ENCODE measurements around the gene MAMLD1.

MAMLD1 gene

DNA sequence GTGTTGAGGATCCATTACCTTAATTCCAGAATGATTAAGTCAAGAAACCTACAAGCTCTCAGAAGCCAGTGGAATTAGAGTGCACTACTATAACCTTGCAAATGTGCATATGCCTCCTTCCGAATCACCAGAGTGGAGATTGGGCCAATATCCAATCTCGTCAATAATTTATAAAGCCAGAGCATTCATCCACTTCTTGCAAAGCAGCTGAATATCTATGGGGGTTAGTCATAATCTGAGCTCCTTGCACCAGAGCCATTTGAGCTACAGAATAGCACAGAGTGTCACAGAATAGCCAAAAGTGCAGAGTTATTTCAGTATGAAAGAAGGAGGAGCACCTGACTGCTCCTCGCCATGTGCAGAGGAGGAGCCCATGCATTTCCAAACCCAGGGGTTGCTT lies 136.1 kb downstream of the MAMLD1 start:
- no peaks in the 10 kb centered on the region for H3K4me1 ChIP-seq (ENCODE audit: insufficient read depth, low read length, severe bottlenecking)
- no peaks in the 10 kb centered on the region for H4K20me1 ChIP-seq (ENCODE audit: insufficient read depth, low read length)
- H3K27ac ChIP-seq (ENCODE audit: low read depth, low read length, poor library complexity, severe bottlenecking) = no peak overlapping the region
- H3K79me2 ChIP-seq (ENCODE audit: insufficient read depth, low read length) = no peaks in the 10 kb centered on the region
- no peak overlapping the region for H3K4me2 ChIP-seq (ENCODE audit: low read length)
- H3K36me3 ChIP-seq (ENCODE audit: insufficient read depth, low read length) = no peaks in the 10 kb centered on the region
- H3K9me2 ChIP-seq (ENCODE audit: low read depth, low read length) = no peaks in the 10 kb centered on the region
- H3K9me3 ChIP-seq (ENCODE audit: low read length) = no peaks in the 10 kb centered on the region
- no peak overlapping the region for H3K9ac ChIP-seq (ENCODE audit: low read length)
- no peaks in the 10 kb centered on the region for H3F3A ChIP-seq (ENCODE audit: insufficient read depth, low read length)
- no peak overlapping the region for H2AFZ ChIP-seq (ENCODE audit: low read length)
- H3K27me3 ChIP-seq (ENCODE audit: insufficient read depth, low read length) = no peaks in the 10 kb centered on the region
- H3K4me3 ChIP-seq (ENCODE audit: low read depth, low read length, poor library complexity, severe bottlenecking) = no peak overlapping the region
- TF ChIP-seq, protein P1, sequence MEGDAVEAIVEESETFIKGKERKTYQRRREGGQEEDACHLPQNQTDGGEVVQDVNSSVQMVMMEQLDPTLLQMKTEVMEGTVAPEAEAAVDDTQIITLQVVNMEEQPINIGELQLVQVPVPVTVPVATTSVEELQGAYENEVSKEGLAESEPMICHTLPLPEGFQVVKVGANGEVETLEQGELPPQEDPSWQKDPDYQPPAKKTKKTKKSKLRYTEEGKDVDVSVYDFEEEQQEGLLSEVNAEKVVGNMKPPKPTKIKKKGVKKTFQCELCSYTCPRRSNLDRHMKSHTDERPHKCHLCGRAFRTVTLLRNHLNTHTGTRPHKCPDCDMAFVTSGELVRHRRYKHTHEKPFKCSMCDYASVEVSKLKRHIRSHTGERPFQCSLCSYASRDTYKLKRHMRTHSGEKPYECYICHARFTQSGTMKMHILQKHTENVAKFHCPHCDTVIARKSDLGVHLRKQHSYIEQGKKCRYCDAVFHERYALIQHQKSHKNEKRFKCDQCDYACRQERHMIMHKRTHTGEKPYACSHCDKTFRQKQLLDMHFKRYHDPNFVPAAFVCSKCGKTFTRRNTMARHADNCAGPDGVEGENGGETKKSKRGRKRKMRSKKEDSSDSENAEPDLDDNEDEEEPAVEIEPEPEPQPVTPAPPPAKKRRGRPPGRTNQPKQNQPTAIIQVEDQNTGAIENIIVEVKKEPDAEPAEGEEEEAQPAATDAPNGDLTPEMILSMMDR (IDR thresholded peaks at IDR 0.05; ENCODE audit: low read length) = no peak
- no peak for TF ChIP-seq EZH2 (IDR thresholded peaks at IDR 0.05; ENCODE audit: borderline replicate concordance, low read length)

DNA sequence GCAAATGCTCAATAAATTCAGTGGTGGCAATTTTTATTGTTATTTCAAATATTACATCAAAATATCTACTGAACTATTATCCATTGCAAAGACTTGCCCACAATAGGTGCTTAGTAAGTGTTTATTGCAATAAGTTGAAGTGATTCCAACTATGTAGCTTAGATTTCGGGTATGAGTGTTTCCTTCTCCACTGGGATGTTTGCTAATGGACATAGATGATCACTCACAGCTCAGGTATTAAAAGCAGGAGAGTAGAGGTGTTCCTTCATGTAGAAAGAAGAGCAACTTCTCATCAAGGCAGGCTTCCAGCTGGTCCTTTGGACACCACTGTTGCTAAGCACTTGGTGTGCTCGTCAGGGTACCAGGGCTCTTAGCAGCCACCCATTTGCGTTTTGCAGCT lies 139.0 kb downstream of the MAMLD1 start:
- Histone ChIP-seq H3K9me3 (ENCODE audit: low read length) (no peaks in the 10 kb centered on the region), H3K27ac (ENCODE audit: low read depth, low read length, poor library complexity, severe bottlenecking) (no peak overlapping the region), H3K4me3 (ENCODE audit: low read depth, low read length, poor library complexity, severe bottlenecking) (no peak overlapping the region), H4K20me1 (ENCODE audit: insufficient read depth, low read length) (no peaks in the 10 kb centered on the region), H3K4me1 (ENCODE audit: insufficient read depth, low read length, severe bottlenecking) (no peaks in the 10 kb centered on the region), H3F3A (ENCODE audit: insufficient read depth, low read length) (no peaks in the 10 kb centered on the region), H3K9me2 (ENCODE audit: low read depth, low read length) (no peaks in the 10 kb centered on the region), H3K79me2 (ENCODE audit: insufficient read depth, low read length) (no peaks in the 10 kb centered on the region), H3K36me3 (ENCODE audit: insufficient read depth, low read length) (no peaks in the 10 kb centered on the region), H3K27me3 (ENCODE audit: insufficient read depth, low read length) (no peaks in the 10 kb centered on the region), H3K4me2 (ENCODE audit: low read length) (no peak overlapping the region), H2AFZ (ENCODE audit: low read length) (no peak overlapping the region), H3K9ac (ENCODE audit: low read length) (no peak overlapping the region)
- no peak for TF ChIP-seq EZH2 (IDR thresholded peaks at IDR 0.05; ENCODE audit: borderline replicate concordance, low read length)
- TF ChIP-seq, protein P1 (IDR thresholded peaks at IDR 0.05; ENCODE audit: low read length) = no peak

DNA sequence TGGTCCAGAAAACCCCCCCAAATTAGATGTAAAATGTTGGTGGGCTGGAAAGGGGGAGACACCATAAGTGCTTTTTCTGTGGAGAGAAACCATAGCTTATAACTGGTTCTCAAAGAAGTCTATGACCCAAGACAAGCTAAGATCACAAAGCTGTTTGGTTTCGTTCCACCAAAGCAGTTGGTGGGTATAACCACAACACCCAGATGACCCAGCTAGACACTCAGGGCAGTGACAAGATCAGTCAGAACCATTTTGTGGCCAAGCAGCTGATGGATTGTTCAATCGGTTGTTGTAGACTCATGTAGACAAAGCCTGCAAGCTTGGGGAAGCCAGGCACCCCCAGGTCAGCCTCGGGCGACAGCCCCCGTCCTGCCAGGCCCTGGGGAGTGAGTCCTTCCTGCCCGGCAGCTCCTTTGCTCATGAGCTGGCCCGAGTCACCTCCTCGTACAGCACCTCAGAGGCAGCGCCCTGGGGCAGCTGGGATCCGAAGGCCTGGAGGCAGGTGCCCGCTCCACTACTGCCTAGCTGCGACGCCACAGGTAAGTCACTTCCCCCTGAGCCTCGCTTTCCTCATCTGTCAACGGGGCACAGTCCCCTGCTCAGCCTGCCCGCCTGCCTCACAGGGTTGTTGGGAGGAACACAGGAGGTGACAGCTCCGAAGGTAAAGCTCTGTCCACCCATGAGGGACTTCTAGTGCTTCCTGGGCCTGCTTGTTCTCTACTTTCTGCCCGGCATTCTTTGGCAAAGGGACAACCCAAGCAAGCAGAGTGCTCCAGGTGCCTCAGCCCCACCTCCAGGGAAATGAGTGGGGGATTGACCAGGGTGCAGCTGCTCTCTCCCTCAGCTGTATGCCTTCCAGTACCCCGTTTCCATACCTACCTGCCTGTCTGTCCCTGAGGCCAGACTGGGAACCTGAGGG lies 140.1 kb downstream of the MAMLD1 start:
- no peak for TF ChIP-seq EZH2 (IDR thresholded peaks at IDR 0.05; ENCODE audit: borderline replicate concordance, low read length)
- TF ChIP-seq, protein P1 (IDR thresholded peaks at IDR 0.05; ENCODE audit: low read length) = no peak
- H3K36me3 ChIP-seq (ENCODE audit: insufficient read depth, low read length) = no peaks in the 10 kb centered on the region
- H3K4me3 ChIP-seq (ENCODE audit: low read depth, low read length, poor library complexity, severe bottlenecking) = no peak overlapping the region
- no peak overlapping the region for H3K9ac ChIP-seq (ENCODE audit: low read length)
- H4K20me1 ChIP-seq (ENCODE audit: insufficient read depth, low read length) = no peaks in the 10 kb centered on the region
- no peaks in the 10 kb centered on the region for H3K9me2 ChIP-seq (ENCODE audit: low read depth, low read length)
- H3K27me3 ChIP-seq (ENCODE audit: insufficient read depth, low read length) = no peaks in the 10 kb centered on the region
- no peaks in the 10 kb centered on the region for H3K79me2 ChIP-seq (ENCODE audit: insufficient read depth, low read length)
- H3K27ac ChIP-seq (ENCODE audit: low read depth, low read length, poor library complexity, severe bottlenecking) = no peak overlapping the region
- no peaks in the 10 kb centered on the region for H3F3A ChIP-seq (ENCODE audit: insufficient read depth, low read length)
- H3K4me1 ChIP-seq (ENCODE audit: insufficient read depth, low read length, severe bottlenecking) = no peaks in the 10 kb centered on the region
- H2AFZ ChIP-seq (ENCODE audit: low read length) = no peak overlapping the region
- H3K4me2 ChIP-seq (ENCODE audit: low read length) = no peak overlapping the region
- no peaks in the 10 kb centered on the region for H3K9me3 ChIP-seq (ENCODE audit: low read length)

Data from OCI-LY1 (cell line).